Calu3 (cell line): Measurements from ENCODE around the gene SKI. TPM values are rescaled to one million over a fixed set of nuclear protein-coding genes. Genes with fewer than 3 reads are reported as not detected.

Experiments used
- BruUV-seq: library from RNA; stranded (reverse); fragments of 400-500 nt; replicated peaks from 2 replicates; lab custom pipeline; 2021; lab: Mats Ljungman, UMichigan
- CTCF ChIA-PET: fragments of 300-600 bp; sonication (Branson Sonifier 250); formaldehyde crosslinking; loops from one replicate; lab custom pipeline; 2022; ENCODE audit warnings: antibody characterized with exemption; lab: Charles Lee
- DNase-seq: peaks from one replicate; pipeline ENCODE4 v3.0.0; 2022
- H3K27ac Mint-ChIP-seq: one replicate; pipeline ENCODE4 v1.8.0; 2022; ENCODE audit warnings: mixed read lengths; ENCODE audit not compliant: unreplicated experiment
- H3K27me3 Mint-ChIP-seq: one replicate; pipeline ENCODE4 v1.8.0; 2022; ENCODE audit warnings: mixed read lengths; ENCODE audit not compliant: unreplicated experiment
- H3K36me3 Mint-ChIP-seq: one replicate; pipeline ENCODE4 v1.8.0; 2022; ENCODE audit warnings: mild to moderate bottlenecking, moderate library complexity, mixed read lengths; ENCODE audit not compliant: insufficient read depth, unreplicated experiment
- H3K4me1 Mint-ChIP-seq: one replicate; pipeline ENCODE4 v1.8.0; 2022; ENCODE audit warnings: mild to moderate bottlenecking, low read depth, mixed read lengths; ENCODE audit not compliant: unreplicated experiment
- H3K4me3 Mint-ChIP-seq: one replicate; pipeline ENCODE4 v1.8.0; 2022; ENCODE audit warnings: mild to moderate bottlenecking, low read depth, moderate library complexity, mixed read lengths; ENCODE audit not compliant: unreplicated experiment
- H3K9me3 Mint-ChIP-seq: one replicate; pipeline ENCODE4 v1.8.0; 2022; ENCODE audit warnings: low read depth, mixed read lengths; ENCODE audit not compliant: unreplicated experiment
- intact Hi-C: fragments of 100-400 bp; cut with micrococcal nuclease; formaldehyde crosslinking; loops from one replicate; pipeline ENCODE4 v1.10.0; 2022; ENCODE audit not compliant: unreplicated experiment
- total RNA-seq: library from RNA; stranded (reverse); gene quantifications from 2 replicates; pipeline ENCODE4 v1.2.3, GENCODE V29; 2022
- TF ChIP-seq, protein P1 (sequence below): fragments of 200-600 bp; IDR thresholded peaks from one replicate; pipeline ENCODE4 v1.8.0; 2022; ENCODE audit warnings: antibody characterized with exemption; ENCODE audit not compliant: unreplicated experiment

SKI gene
- total RNA-seq, 1 experiment from 2014 or later: 33.8 TPM

DNA sequence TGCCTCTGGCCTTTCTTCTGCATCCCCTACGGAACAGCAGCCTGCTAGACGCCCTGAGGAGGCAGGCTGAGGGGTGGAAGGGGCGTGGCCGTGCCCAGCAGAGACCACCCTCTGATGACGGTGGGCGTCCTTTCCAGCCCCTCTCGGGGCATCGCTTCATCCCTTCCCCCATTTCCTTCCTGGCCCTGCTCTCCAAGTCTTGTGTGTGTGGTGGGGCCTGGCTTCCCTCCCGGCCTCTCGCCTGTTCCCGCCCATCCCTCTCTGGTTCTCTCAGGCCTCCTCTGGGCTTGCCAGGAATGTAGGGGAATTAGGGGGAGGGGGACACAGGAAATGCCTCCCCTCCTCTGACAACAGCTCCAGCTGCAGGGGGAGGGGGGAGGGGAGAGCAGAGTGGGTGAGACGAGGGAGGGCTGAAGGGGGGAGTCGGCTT is 51.1 kb downstream of the SKI start:
- CTCF ChIA-PET: no interaction called here
- no peak overlapping the region for H3K27ac Mint-ChIP-seq
- intact Hi-C loops: no loop called here
- no peaks in the 10 kb centered on the region for H3K36me3 Mint-ChIP-seq
- TF ChIP-seq, protein P1, sequence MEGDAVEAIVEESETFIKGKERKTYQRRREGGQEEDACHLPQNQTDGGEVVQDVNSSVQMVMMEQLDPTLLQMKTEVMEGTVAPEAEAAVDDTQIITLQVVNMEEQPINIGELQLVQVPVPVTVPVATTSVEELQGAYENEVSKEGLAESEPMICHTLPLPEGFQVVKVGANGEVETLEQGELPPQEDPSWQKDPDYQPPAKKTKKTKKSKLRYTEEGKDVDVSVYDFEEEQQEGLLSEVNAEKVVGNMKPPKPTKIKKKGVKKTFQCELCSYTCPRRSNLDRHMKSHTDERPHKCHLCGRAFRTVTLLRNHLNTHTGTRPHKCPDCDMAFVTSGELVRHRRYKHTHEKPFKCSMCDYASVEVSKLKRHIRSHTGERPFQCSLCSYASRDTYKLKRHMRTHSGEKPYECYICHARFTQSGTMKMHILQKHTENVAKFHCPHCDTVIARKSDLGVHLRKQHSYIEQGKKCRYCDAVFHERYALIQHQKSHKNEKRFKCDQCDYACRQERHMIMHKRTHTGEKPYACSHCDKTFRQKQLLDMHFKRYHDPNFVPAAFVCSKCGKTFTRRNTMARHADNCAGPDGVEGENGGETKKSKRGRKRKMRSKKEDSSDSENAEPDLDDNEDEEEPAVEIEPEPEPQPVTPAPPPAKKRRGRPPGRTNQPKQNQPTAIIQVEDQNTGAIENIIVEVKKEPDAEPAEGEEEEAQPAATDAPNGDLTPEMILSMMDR: no peak
- H3K9me3 Mint-ChIP-seq: no peaks in the 10 kb centered on the region
- no TSS peak for BruUV-seq
- H3K4me1 Mint-ChIP-seq: no peaks in the 10 kb centered on the region
- DNase-seq: no peak
- no peaks in the 10 kb centered on the region for H3K27me3 Mint-ChIP-seq
- no peak overlapping the region for H3K4me3 Mint-ChIP-seq

DNA sequence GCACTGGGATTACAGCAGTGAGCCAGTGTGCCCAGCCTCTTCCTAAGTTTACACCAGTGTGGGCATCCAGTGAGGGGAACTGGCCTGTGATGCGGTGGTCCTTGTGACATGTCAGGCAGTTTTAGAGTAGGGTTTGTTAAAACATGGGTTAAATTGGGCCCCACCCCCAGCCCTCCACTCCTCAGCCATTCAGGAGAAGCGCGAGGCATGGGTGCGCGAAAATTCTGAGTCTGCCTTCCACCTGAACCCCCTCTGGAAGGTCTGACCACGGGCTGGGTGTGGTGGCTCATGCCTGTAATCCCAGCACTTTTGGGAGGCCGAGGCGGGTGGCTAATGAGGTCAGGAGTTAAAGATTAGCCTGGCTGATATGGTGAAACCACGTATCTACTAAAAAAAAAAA is 51.7 kb downstream of the SKI start:
- CTCF ChIA-PET: no interaction called here
- no peaks in the 10 kb centered on the region for H3K4me1 Mint-ChIP-seq
- no TSS peak for BruUV-seq

GRCh38 chr1:2282556-2283270 is 54.6 kb downstream of the SKI start:
- H3K36me3 Mint-ChIP-seq: no peaks in the 10 kb centered on the region
- no peak overlapping the region for H3K4me3 Mint-ChIP-seq
- TF ChIP-seq, protein P1: no peak
- no peaks in the 10 kb centered on the region for H3K27me3 Mint-ChIP-seq
- no peak for DNase-seq
- no peaks in the 10 kb centered on the region for H3K9me3 Mint-ChIP-seq
- intact Hi-C loops: no loop called here
- BruUV-seq: no TSS peak
- CTCF ChIA-PET: no interaction called here
- H3K27ac Mint-ChIP-seq: no peak overlapping the region
- H3K4me1 Mint-ChIP-seq: no peaks in the 10 kb centered on the region

More for the DNA sequence above, 51.7 kb downstream of the SKI start:
- no peak overlapping the region for H3K4me3 Mint-ChIP-seq
- H3K9me3 Mint-ChIP-seq: no peaks in the 10 kb centered on the region
- H3K36me3 Mint-ChIP-seq: no peaks in the 10 kb centered on the region
- no peak for DNase-seq
- TF ChIP-seq, protein P1: no peak
- no peaks in the 10 kb centered on the region for H3K27me3 Mint-ChIP-seq
- intact Hi-C loops: no loop called here
- no peak overlapping the region for H3K27ac Mint-ChIP-seq

GRCh38 chr1:2283371-2283990 is 55.4 kb downstream of the SKI start:
- no peak for DNase-seq
- intact Hi-C loops: no loop called here
- TF ChIP-seq, protein P1: no peak
- Mint-ChIP-seq H3K27ac (no peak overlapping the region), H3K4me1 (no peaks in the 10 kb centered on the region), H3K9me3 (no peaks in the 10 kb centered on the region), H3K27me3 (no peaks in the 10 kb centered on the region), H3K36me3 (no peaks in the 10 kb centered on the region), H3K4me3 (no peak overlapping the region)
- CTCF ChIA-PET: no interaction called here
- no TSS peak for BruUV-seq
